Caco-2 (cell line): ENCODE results near the gene ELOVL2. TPM values are rescaled to one million over a fixed set of nuclear protein-coding genes. Genes with fewer than 3 reads are reported as not detected.

Experiments used
- Bru-seq: library from RNA; stranded (reverse); fragments of 400-500 nt; gene quantifications from one replicate; lab custom pipeline; 2021; lab: Mats Ljungman, UMichigan
- BruChase-seq, 2 experiments: library from RNA; stranded (reverse); fragments of 400-500 nt; gene quantifications; one replicate each; lab custom pipeline; 2021; lab: Mats Ljungman, UMichigan
- BruUV-seq: library from RNA; stranded (reverse); fragments of 400-500 nt; replicated peaks from 2 replicates; lab custom pipeline; 2021; lab: Mats Ljungman, UMichigan
- CTCF ChIA-PET: fragments of 300-600 bp; sonication (Branson Sonifier 250); formaldehyde crosslinking; loops from one replicate; lab custom pipeline; 2022; ENCODE audit warnings: antibody characterized with exemption; lab: Charles Lee
- POLR2A ChIA-PET: fragments of 300-600 bp; sonication (Branson Sonifier 250); formaldehyde crosslinking; loops from one replicate; lab custom pipeline; 2022; ENCODE audit warnings: antibody characterized with exemption; lab: Charles Lee
- DNase-seq, 2 experiments: peaks; one replicate each; pipeline versions ENCODE4 v3.0.0 to v3.0.0-alpha.2; 2020 to 2022
- H3K27me3 ChIP-seq: replicated peaks from 2 replicates; pipeline ENCODE4 v1.6.0; 2011; ENCODE audit warnings: low read length; ENCODE audit not compliant: control insufficient read depth, insufficient read depth
- H3K36me3 ChIP-seq: 2 replicates; pipeline ENCODE4 v1.5.1; 2011; ENCODE audit warnings: low read length; ENCODE audit not compliant: control insufficient read depth, insufficient read depth
- H3K4me1 ChIP-seq: fragments of 250-450 bp; sonication (Bioruptor Pico); 2 replicates; pipeline ENCODE4 v1.5.1; 2020; ENCODE audit warnings: mild to moderate bottlenecking
- H3K4me3 ChIP-seq: 2 replicates; pipeline ENCODE4 v1.5.1; 2011; ENCODE audit warnings: low read depth, mild to moderate bottlenecking, control low read depth, low read length
- H3K9me3 ChIP-seq: fragments of 250-450 bp; sonication (Bioruptor Pico); 2 replicates; pipeline ENCODE4 v1.5.1; 2020; ENCODE audit warnings: mild to moderate bottlenecking, moderate library complexity
- H3K27ac Mint-ChIP-seq: one replicate; pipeline ENCODE4 v1.8.0; 2022; ENCODE audit warnings: mixed read lengths; ENCODE audit not compliant: unreplicated experiment
- H3K27me3 Mint-ChIP-seq: one replicate; pipeline ENCODE4 v1.8.0; 2022; ENCODE audit warnings: mixed read lengths; ENCODE audit not compliant: insufficient read depth, unreplicated experiment
- H3K36me3 Mint-ChIP-seq: one replicate; pipeline ENCODE4 v1.8.0; 2022; ENCODE audit warnings: mild to moderate bottlenecking, mixed read lengths; ENCODE audit not compliant: insufficient read depth, unreplicated experiment
- H3K4me1 Mint-ChIP-seq: one replicate; pipeline ENCODE4 v1.8.0; 2022; ENCODE audit warnings: low read depth, mixed read lengths; ENCODE audit not compliant: unreplicated experiment
- H3K4me3 Mint-ChIP-seq: one replicate; pipeline ENCODE4 v1.8.0; 2022; ENCODE audit warnings: mild to moderate bottlenecking, moderate library complexity, mixed read lengths; ENCODE audit not compliant: unreplicated experiment
- H3K9me3 Mint-ChIP-seq: one replicate; pipeline ENCODE4 v1.8.0; 2022; ENCODE audit warnings: mixed read lengths; ENCODE audit not compliant: unreplicated experiment
- intact Hi-C: fragments of 100-400 bp; cut with micrococcal nuclease; formaldehyde crosslinking; loops from one replicate; pipeline ENCODE4 v1.10.0; 2022; ENCODE audit not compliant: unreplicated experiment
- long read RNA-seq: library from polyadenylated mRNA; stranded (forward); transcript quantifications from one replicate; pipeline ENCODE4 v2.0.0, GENCODE V29; 2022
- total RNA-seq: library from RNA; stranded (reverse); gene quantifications from 2 replicates; pipeline ENCODE4 v1.2.3, GENCODE V29; 2022
- TF ChIP-seq, protein P1 (sequence below), 2 experiments: fragments of 200-600 bp in 1 of 2; IDR thresholded peaks; 1 replicate in 1 of 2; 2 replicates in 1 of 2; pipeline versions ENCODE4 v1.5.1 to v1.8.0; 2011 to 2022; ENCODE audit warnings: antibody characterized with exemption in 1 of 2, control low read depth in 1 of 2, inconsistent platforms in 1 of 2, low read depth in 1 of 2, low read length in 1 of 2, mild to moderate bottlenecking in 1 of 2, moderate library complexity in 1 of 2; ENCODE audit not compliant: insufficient read depth in 1 of 2, severe bottlenecking in 1 of 2, unreplicated experiment in 1 of 2

Gene ELOVL2
- not detected in 2 replicates for total RNA-seq
- Bru-seq, nascent RNA: percentile 9 among the genes with signal in this experiment
- BruChase-seq, experiment 1, labeled RNA remaining after a 2-hour chase: percentile 11 among the genes with signal in this experiment
- percentile 10 among the genes with signal in this experiment for BruChase-seq, experiment 2, labeled RNA remaining after a 6-hour chase
- long read RNA-seq: 0 reads

DNA sequence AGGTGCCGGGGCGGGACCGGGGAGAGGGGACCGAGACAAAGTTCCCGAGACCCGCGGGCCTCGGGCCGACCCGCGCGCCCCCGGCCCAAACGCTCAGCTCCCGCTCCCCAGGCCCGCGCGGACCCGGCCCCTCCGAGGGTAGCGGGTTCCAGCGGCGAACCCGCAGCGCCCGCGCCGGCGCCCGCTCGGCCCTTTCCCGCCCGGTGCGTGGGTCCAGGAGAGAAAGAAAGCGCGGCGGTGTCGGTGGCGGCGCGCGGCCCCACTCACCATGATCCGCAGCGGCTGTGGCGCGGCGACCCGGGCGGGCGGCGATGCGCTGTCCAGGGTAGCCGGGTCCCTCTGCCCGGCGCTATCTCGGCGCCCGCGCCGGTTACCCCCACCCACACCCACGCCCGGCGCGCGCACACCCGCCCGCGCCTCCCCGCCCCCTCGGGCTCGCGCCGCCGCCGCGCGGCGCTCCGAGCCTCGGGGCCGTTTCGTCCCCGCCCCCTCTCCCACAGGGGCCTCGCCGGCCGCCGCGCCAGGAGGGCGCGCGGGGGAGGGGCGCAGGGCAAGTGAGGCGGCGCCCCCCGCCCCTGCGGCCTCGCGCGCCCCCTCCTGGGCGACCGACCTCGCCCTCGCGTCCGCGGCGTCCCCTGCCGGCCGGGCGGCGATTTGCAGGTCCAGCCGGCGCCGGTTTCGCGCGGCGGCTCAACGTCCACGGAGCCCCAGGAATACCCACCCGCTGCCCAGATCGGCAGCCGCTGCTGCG lies at the start of gene ELOVL2:
TSS of gene ELOVL2 (minus strand) at position 345 of the 751 bp plus-strand sequence. CDS start at position 270, 75 bp downstream.
- POLR2A ChIA-PET: no interaction called here
- peaks cover 12% of the 10 kb centered on the region for H3K9me3 Mint-ChIP-seq
- intact Hi-C loops: no loop called here
- H3K4me3 ChIP-seq: no peak within 1 kb of the TSS
- no peaks in the 10 kb centered on the region for H3K36me3 ChIP-seq
- H3K36me3 Mint-ChIP-seq: no peaks in the 10 kb centered on the region
- DNase-seq: no peak
- H3K4me1 Mint-ChIP-seq: peaks cover 10% of the 10 kb centered on the region
- TF ChIP-seq, protein P1, sequence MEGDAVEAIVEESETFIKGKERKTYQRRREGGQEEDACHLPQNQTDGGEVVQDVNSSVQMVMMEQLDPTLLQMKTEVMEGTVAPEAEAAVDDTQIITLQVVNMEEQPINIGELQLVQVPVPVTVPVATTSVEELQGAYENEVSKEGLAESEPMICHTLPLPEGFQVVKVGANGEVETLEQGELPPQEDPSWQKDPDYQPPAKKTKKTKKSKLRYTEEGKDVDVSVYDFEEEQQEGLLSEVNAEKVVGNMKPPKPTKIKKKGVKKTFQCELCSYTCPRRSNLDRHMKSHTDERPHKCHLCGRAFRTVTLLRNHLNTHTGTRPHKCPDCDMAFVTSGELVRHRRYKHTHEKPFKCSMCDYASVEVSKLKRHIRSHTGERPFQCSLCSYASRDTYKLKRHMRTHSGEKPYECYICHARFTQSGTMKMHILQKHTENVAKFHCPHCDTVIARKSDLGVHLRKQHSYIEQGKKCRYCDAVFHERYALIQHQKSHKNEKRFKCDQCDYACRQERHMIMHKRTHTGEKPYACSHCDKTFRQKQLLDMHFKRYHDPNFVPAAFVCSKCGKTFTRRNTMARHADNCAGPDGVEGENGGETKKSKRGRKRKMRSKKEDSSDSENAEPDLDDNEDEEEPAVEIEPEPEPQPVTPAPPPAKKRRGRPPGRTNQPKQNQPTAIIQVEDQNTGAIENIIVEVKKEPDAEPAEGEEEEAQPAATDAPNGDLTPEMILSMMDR (IDR thresholded peaks at IDR 0.05; ENCODE audit: insufficient read depth in 1 of 2, low read depth in 1 of 2, low read length in 1 of 2, severe bottlenecking in 1 of 2, unreplicated experiment in 1 of 2): no peak
- no TSS peak for BruUV-seq
- H3K27me3 ChIP-seq: no peaks in the 10 kb centered on the region
- H3K4me3 Mint-ChIP-seq: no peak within 1 kb of the TSS
- H3K27me3 Mint-ChIP-seq: no peaks in the 10 kb centered on the region
- CTCF ChIA-PET: no interaction called here
- no peaks in the 10 kb centered on the region for H3K9me3 ChIP-seq
- peak within 1 kb of the TSS; percentile 14 for H3K27ac Mint-ChIP-seq
- H3K4me1 ChIP-seq: peaks cover 16% of the 10 kb centered on the region

DNA sequence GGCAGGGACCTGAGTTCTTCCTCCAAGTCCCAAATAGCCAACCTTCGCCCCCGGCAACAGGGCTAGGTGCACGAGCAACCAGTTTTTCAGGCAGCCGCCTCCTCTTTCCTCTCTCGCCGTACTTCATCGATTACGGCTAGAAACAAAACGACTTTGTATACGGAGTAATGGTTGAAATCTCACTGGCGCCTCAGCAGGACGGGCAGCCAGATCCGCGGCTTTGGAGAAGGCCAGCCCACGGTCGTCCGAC lies 49.2 kb upstream of the ELOVL2 start:
- DNase-seq: no peak

More for the DNA sequence above, 49.2 kb upstream of the ELOVL2 start:
- H3K36me3 Mint-ChIP-seq: peaks cover 11% of the 10 kb centered on the region
- ChIA-PET CTCF (interaction anchor here (0.9 to 1.2 kb wide), 4 partner anchors 18 to 139 kb away, joined by 3 to 7 read pairs (median 4); partner anchors contain the start of gene ERVFRD-1), POLR2A (interaction anchor here (0.5 to 1.0 kb wide), 3 partner anchors 13 to 64 kb away, joined by 3 to 5 read pairs (median 3); partner anchors contain the start of gene ERVFRD-1)
- intact Hi-C loops: loop anchor here (1.0 kb wide), 1 partner anchor 18 kb away; the partner anchor contains the start of gene ERVFRD-1
- no peaks in the 10 kb centered on the region for H3K27me3 ChIP-seq
- H3K4me3 Mint-ChIP-seq: peak overlapping the region; percentile 91
- H3K9me3 ChIP-seq: no peaks in the 10 kb centered on the region
- H3K27me3 Mint-ChIP-seq: no peaks in the 10 kb centered on the region
- peaks cover 24% of the 10 kb centered on the region for H3K4me1 ChIP-seq
- peak overlapping the region; percentile 100 for H3K4me3 ChIP-seq
- no TSS peak for BruUV-seq
- TF ChIP-seq, protein P1 (IDR thresholded peaks at IDR 0.05; ENCODE audit: insufficient read depth in 1 of 2, low read depth in 1 of 2, low read length in 1 of 2, severe bottlenecking in 1 of 2, unreplicated experiment in 1 of 2): no peak
- H3K36me3 ChIP-seq: no peaks in the 10 kb centered on the region
- H3K27ac Mint-ChIP-seq: peak overlapping the region; percentile 97
- H3K4me1 Mint-ChIP-seq: peaks cover 29% of the 10 kb centered on the region
- H3K9me3 Mint-ChIP-seq: no peaks in the 10 kb centered on the region
